ENCODE measurements around the gene DSTN. TPM values are rescaled to one million over a fixed set of nuclear protein-coding genes. Genes with fewer than 3 reads are reported as not detected.

DSTN gene
- total RNA-seq, 1 donor from 2014 or later: 20.1 TPM

GRCh38 chr20:17645546-17646208, 75.8 kb downstream of the DSTN start:
- intact Hi-C loops (cut with micrococcal nuclease): no loop called here

GRCh38 chr20:17646209-17646960, 76.5 kb downstream of the DSTN start:
- intact Hi-C loops (cut with micrococcal nuclease): no loop called here

More at GRCh38 chr20:17645546-17646208, 75.8 kb downstream of the DSTN start:
- peaks cover 6% of the 10 kb centered on the region for H3K36me3 Mint-ChIP-seq (ENCODE audit: low read depth)
- H3K4me3 Mint-ChIP-seq: no peak overlapping the region
- TF ChIP-seq, protein P1, sequence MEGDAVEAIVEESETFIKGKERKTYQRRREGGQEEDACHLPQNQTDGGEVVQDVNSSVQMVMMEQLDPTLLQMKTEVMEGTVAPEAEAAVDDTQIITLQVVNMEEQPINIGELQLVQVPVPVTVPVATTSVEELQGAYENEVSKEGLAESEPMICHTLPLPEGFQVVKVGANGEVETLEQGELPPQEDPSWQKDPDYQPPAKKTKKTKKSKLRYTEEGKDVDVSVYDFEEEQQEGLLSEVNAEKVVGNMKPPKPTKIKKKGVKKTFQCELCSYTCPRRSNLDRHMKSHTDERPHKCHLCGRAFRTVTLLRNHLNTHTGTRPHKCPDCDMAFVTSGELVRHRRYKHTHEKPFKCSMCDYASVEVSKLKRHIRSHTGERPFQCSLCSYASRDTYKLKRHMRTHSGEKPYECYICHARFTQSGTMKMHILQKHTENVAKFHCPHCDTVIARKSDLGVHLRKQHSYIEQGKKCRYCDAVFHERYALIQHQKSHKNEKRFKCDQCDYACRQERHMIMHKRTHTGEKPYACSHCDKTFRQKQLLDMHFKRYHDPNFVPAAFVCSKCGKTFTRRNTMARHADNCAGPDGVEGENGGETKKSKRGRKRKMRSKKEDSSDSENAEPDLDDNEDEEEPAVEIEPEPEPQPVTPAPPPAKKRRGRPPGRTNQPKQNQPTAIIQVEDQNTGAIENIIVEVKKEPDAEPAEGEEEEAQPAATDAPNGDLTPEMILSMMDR (IDR thresholded peaks at IDR 0.05): no peak
- H3K4me1 Mint-ChIP-seq: peaks cover 31% of the 10 kb centered on the region
- ChIA-PET CTCF (interaction anchor here (1.2 kb wide), 1 partner anchor 250 kb away, joined by 4 read pairs; no protein-coding TSS in a partner anchor), POLR2A (no interaction called here)
- H3K27ac Mint-ChIP-seq: no peak overlapping the region
- DNase-seq: no peak
- no peaks in the 10 kb centered on the region for H3K27me3 Mint-ChIP-seq
- no peak for ATAC-seq (ENCODE audit: low read depth)
- H3K9me3 Mint-ChIP-seq: no peaks in the 10 kb centered on the region

DNA sequence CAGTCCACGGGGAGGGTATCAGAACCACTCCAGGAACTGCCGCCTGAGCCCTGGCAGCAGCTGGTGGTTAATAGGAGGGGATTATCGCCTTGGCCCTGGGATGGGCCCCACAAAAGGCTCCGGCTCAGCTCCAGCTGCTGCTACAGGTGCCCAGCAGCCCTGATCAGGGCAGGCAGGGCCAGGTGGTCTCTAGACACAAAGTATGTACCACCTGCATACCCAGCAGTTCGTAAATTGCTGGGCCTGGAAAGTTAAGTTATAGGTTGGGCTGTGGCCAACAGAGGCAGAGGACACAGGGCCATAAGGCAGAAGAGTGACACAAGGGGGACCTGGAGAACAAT, 77.1 kb downstream of the DSTN start:
- TF ChIP-seq, protein P1 (IDR thresholded peaks at IDR 0.05): no peak
- no peak for ATAC-seq (ENCODE audit: low read depth)
- Mint-ChIP-seq H3K27me3 (no peaks in the 10 kb centered on the region), H3K4me1 (peaks cover 31% of the 10 kb centered on the region), H3K9me3 (no peaks in the 10 kb centered on the region), H3K4me3 (no peak overlapping the region), H3K27ac (no peak overlapping the region), H3K36me3 (ENCODE audit: low read depth) (no peaks in the 10 kb centered on the region)
- intact Hi-C loops (cut with micrococcal nuclease): no loop called here
- no peak for DNase-seq
- ChIA-PET CTCF (interaction anchor here (1.2 to 1.4 kb wide), 2 partner anchors 248 to 292 kb away, joined by 4 read pairs; no protein-coding TSS in a partner anchor), POLR2A (interaction anchor here (0.6 kb wide), 1 partner anchor 982 kb away, joined by 10 read pairs; no protein-coding TSS in a partner anchor)

More at GRCh38 chr20:17646209-17646960, 76.5 kb downstream of the DSTN start:
- Mint-ChIP-seq H3K4me3 (no peak overlapping the region), H3K27ac (no peak overlapping the region), H3K4me1 (peaks cover 31% of the 10 kb centered on the region), H3K27me3 (no peaks in the 10 kb centered on the region), H3K36me3 (ENCODE audit: low read depth) (peaks cover 2% of the 10 kb centered on the region), H3K9me3 (no peaks in the 10 kb centered on the region)
- DNase-seq (no peak), ATAC-seq (ENCODE audit: low read depth) (no peak)
- ChIA-PET POLR2A (interaction anchor here (0.6 kb wide), 1 partner anchor 983 kb away, joined by 10 read pairs; no protein-coding TSS in a partner anchor), CTCF (interaction anchor here (1.2 kb wide), 1 partner anchor 249 kb away, joined by 4 read pairs; no protein-coding TSS in a partner anchor)
- TF ChIP-seq, protein P1 (IDR thresholded peaks at IDR 0.05): no peak

GRCh38 chr20:17647391-17648314, 77.8 kb downstream of the DSTN start:
- Mint-ChIP-seq H3K36me3 (ENCODE audit: low read depth) (no peaks in the 10 kb centered on the region), H3K4me1 (peaks cover 31% of the 10 kb centered on the region), H3K9me3 (no peaks in the 10 kb centered on the region), H3K4me3 (no peak overlapping the region), H3K27ac (no peak overlapping the region), H3K27me3 (no peaks in the 10 kb centered on the region)
- ChIA-PET POLR2A (no interaction called here), CTCF (interaction anchor here (1.4 to 2.5 kb wide), 3 partner anchors 142 to 349 kb away, joined by 4 to 12 read pairs (median 5); no protein-coding TSS in a partner anchor)
- ATAC-seq (ENCODE audit: low read depth): no peak
- TF ChIP-seq, protein P1 (IDR thresholded peaks at IDR 0.05): no peak
- intact Hi-C loops (cut with micrococcal nuclease): no loop called here
- DNase-seq: no peak
